Muscle of leg (tissue), 11 donors: Measurements from ENCODE around the gene MC4R. TPM values are rescaled to one million over a fixed set of nuclear protein-coding genes. Genes with fewer than 3 reads are reported as not detected.

Source experiments
- DNase-seq: peaks from one replicate; pipeline ENCODE4 v3.0.0; 2013
- H3K27ac ChIP-seq: one replicate; pipeline ENCODE4 v1.5.1; 2013; ENCODE audit warnings: mild to moderate bottlenecking, low read length, control low read depth
- H3K27me3 ChIP-seq: one replicate; pipeline ENCODE4 v1.6.1; 2013; ENCODE audit warnings: low read length; ENCODE audit not compliant: control insufficient read depth, insufficient read depth
- H3K36me3 ChIP-seq: one replicate; pipeline ENCODE4 v1.6.1; 2013; ENCODE audit warnings: low read length; ENCODE audit not compliant: control insufficient read depth, insufficient read depth
- H3K4me1 ChIP-seq: one replicate; pipeline ENCODE4 v1.6.1; 2013; ENCODE audit warnings: low read length; ENCODE audit not compliant: control insufficient read depth, insufficient read depth
- H3K4me3 ChIP-seq: one replicate; pipeline ENCODE4 v1.5.1; 2013; ENCODE audit warnings: low read length, control low read depth
- H3K9me3 ChIP-seq: replicated peaks from 2 replicates; pipeline ENCODE4 v1.6.1; 2013; ENCODE audit warnings: low read depth, low read length; ENCODE audit not compliant: control insufficient read depth
- WGBS: methylation state at CpG from one replicate; pipeline ENCODE4 v1.1.5; 2013; ENCODE audit warnings: missing lambda C conversion rate; ENCODE audit not compliant: insufficient coverage; 5-methylcytosine and 5-hydroxymethylcytosine counted together
- polyA plus RNA-seq, 8 donors: library from polyadenylated mRNA; unstranded; fragments of 120-200 nt; gene quantifications; one replicate each; pipeline versions ENCODE4 v1.2.1 to v1.2.3, GENCODE V29; 2013; ENCODE audit warnings: inconsistent platforms in 1 of 8, low replicate concordance in 1 of 8; ENCODE audit not compliant: insufficient read length in 8 of 8, insufficient read depth in 1 of 8
- total RNA-seq: library from RNA; stranded (reverse); fragments of 120-200 nt; gene quantifications from one replicate; pipeline ENCODE4 v1.2.4, GENCODE V29; 2013

Gene MC4R
- total and polyA plus RNA-seq, 9 donors, result 0.22 to 0.62 (median 0.32) TPM

- DNase-seq, result no peak
- H3K9me3 ChIP-seq, result no peaks in the 10 kb centered on the region
- H3K36me3 ChIP-seq, result no peaks in the 10 kb centered on the region
- no peaks in the 10 kb centered on the region for H3K27me3 ChIP-seq
- no peaks in the 10 kb centered on the region for H3K4me1 ChIP-seq
- WGBS, result 82% methylated on average over 2 of the region's 4 CpGs
- no peak overlapping the region for H3K4me3 ChIP-seq
- no peak overlapping the region for H3K27ac ChIP-seq
Observed at GRCh38 chr18:60391571-60392226, 19.1 kb upstream of the MC4R start.

GRCh38 chr18:60389314-60389713 lies 16.7 kb upstream of the MC4R start:
- no peak overlapping the region for H3K27ac ChIP-seq
- no peaks in the 10 kb centered on the region for H3K9me3 ChIP-seq
- no peak overlapping the region for H3K4me3 ChIP-seq
- no CpG with 5 or more reads among the region's 1 CpG for WGBS
- H3K36me3 ChIP-seq, result no peaks in the 10 kb centered on the region
- DNase-seq, result peak; percentile 2
- no peaks in the 10 kb centered on the region for H3K4me1 ChIP-seq
- H3K27me3 ChIP-seq, result no peaks in the 10 kb centered on the region

GRCh38 chr18:60385693-60386092 lies 13.1 kb upstream of the MC4R start:
- WGBS, result 80% methylated on average over 4 of the region's 5 CpGs
- H3K4me1 ChIP-seq, result no peaks in the 10 kb centered on the region

GRCh38 chr18:60383893-60384292 lies 11.3 kb upstream of the MC4R start:
- DNase-seq, result no peak
- Histone ChIP-seq H3K4me1 (no peaks in the 10 kb centered on the region), H3K9me3 (no peaks in the 10 kb centered on the region), H3K27ac (no peak overlapping the region), H3K4me3 (no peak overlapping the region), H3K27me3 (no peaks in the 10 kb centered on the region), H3K36me3 (no peaks in the 10 kb centered on the region)
- WGBS, result no CpG with 5 or more reads among the region's 2 CpGs

More at GRCh38 chr18:60385693-60386092, 13.1 kb upstream of the MC4R start:
- Histone ChIP-seq H3K4me3 (no peak overlapping the region), H3K36me3 (no peaks in the 10 kb centered on the region), H3K9me3 (no peaks in the 10 kb centered on the region), H3K27ac (no peak overlapping the region), H3K27me3 (no peaks in the 10 kb centered on the region)
- DNase-seq, result no peak

GRCh38 chr18:60377778-60378469 lies 5.3 kb upstream of the MC4R start:
- H3K4me1 ChIP-seq, result no peaks in the 10 kb centered on the region
- no peaks in the 10 kb centered on the region for H3K36me3 ChIP-seq
- no peak overlapping the region for H3K4me3 ChIP-seq
- H3K9me3 ChIP-seq, result no peaks in the 10 kb centered on the region
- WGBS, result no CpG with 5 or more reads among the region's 2 CpGs
- no peaks in the 10 kb centered on the region for H3K27me3 ChIP-seq
- H3K27ac ChIP-seq, result no peak overlapping the region
- DNase-seq, result no peak

- WGBS, result 7% methylated on average over 3 of the region's 4 CpGs
Observed at GRCh38 chr18:60372132-60372531, 443 bp downstream of the MC4R start.

GRCh38 chr18:60358516-60358915 lies 14.1 kb downstream of the MC4R start:
- WGBS, result no CpG with 5 or more reads among the region's 1 CpG
- no peak for DNase-seq
- H3K9me3 ChIP-seq, result no peaks in the 10 kb centered on the region
- H3K27me3 ChIP-seq, result no peaks in the 10 kb centered on the region
- H3K4me3 ChIP-seq, result no peak overlapping the region
- H3K36me3 ChIP-seq, result no peaks in the 10 kb centered on the region
- H3K4me1 ChIP-seq, result no peaks in the 10 kb centered on the region
- no peak overlapping the region for H3K27ac ChIP-seq

More at GRCh38 chr18:60372132-60372531, 443 bp downstream of the MC4R start:
- H3K36me3 ChIP-seq, result no peaks in the 10 kb centered on the region
- no peak for DNase-seq
- H3K4me1 ChIP-seq, result peaks cover 4% of the 10 kb centered on the region
- no peak overlapping the region for H3K4me3 ChIP-seq
- H3K27me3 ChIP-seq, result no peaks in the 10 kb centered on the region
- no peak overlapping the region for H3K27ac ChIP-seq
- no peaks in the 10 kb centered on the region for H3K9me3 ChIP-seq

GRCh38 chr18:60350941-60351340 lies 21.6 kb downstream of the MC4R start:
- 40% methylated on average over 1 of the region's 3 CpGs for WGBS
- no peak for DNase-seq
- no peaks in the 10 kb centered on the region for H3K9me3 ChIP-seq

GRCh38 chr18:60350150-60350549 lies 22.4 kb downstream of the MC4R start:
- H3K4me3 ChIP-seq, result no peak overlapping the region

More at GRCh38 chr18:60350941-60351340, 21.6 kb downstream of the MC4R start:
- Histone ChIP-seq H3K4me3 (no peak overlapping the region), H3K36me3 (no peaks in the 10 kb centered on the region), H3K27ac (no peak overlapping the region), H3K27me3 (no peaks in the 10 kb centered on the region), H3K4me1 (no peaks in the 10 kb centered on the region)

GRCh38 chr18:60347526-60348045 lies 25.0 kb downstream of the MC4R start:
- no peaks in the 10 kb centered on the region for H3K27me3 ChIP-seq
- H3K4me1 ChIP-seq, result no peaks in the 10 kb centered on the region
- WGBS, result no CpG with 5 or more reads among the region's 4 CpGs
- H3K27ac ChIP-seq, result no peak overlapping the region
- no peak overlapping the region for H3K4me3 ChIP-seq
- H3K36me3 ChIP-seq, result no peaks in the 10 kb centered on the region
- DNase-seq, result no peak
- no peaks in the 10 kb centered on the region for H3K9me3 ChIP-seq

More at GRCh38 chr18:60350150-60350549, 22.4 kb downstream of the MC4R start:
- H3K27ac ChIP-seq, result no peak overlapping the region
- H3K36me3 ChIP-seq, result no peaks in the 10 kb centered on the region
- H3K9me3 ChIP-seq, result no peaks in the 10 kb centered on the region
- H3K27me3 ChIP-seq, result no peaks in the 10 kb centered on the region
- WGBS, result 73% methylated on average over 1 of the region's 1 CpG
- DNase-seq, result no peak
- H3K4me1 ChIP-seq, result no peaks in the 10 kb centered on the region
